Activated CD8-positive, alpha-beta memory T cell treated with anti-CD3 and anti-CD28 coated beads, Interleukin-2, amount 50 U/mL, for 4 hours (primary cell): ENCODE measurements around the gene TAS2R30.
A peak's percentile ranks its signal among the peaks of the same experiment; 100 is the strongest.

Experiments used
- DNase-seq: peaks from one replicate; pipeline ENCODE4 v3.0.0-alpha.2; 2020

The TAS2R30 gene, protein sequence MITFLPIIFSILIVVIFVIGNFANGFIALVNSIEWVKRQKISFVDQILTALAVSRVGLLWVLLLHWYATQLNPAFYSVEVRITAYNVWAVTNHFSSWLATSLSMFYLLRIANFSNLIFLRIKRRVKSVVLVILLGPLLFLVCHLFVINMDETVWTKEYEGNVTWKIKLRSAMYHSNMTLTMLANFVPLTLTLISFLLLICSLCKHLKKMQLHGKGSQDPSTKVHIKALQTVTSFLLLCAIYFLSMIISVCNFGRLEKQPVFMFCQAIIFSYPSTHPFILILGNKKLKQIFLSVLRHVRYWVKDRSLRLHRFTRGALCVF

DNA sequence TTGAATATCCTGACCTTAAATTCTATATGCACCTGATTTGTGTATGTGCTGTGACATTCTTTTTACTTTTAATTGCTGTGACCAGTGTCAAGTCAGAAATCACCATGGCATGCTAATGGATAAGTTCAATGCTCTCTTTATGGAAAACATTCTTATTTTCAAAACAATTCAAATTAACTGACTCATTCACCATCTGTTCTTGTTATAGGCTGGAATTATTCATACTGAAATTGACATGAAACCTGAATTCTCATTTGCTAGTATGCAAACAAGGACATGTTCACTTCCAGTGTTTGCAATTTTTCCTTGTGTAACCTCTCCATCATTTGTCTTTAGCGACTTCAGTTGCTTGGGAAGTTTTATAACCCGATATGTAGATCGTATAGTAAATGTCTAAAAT lies at the start of gene TAS2R30:
Gene TAS2R30, minus strand, starts transcription at position 340 of the 400 bp plus-strand sequence. CDS start 400 bp downstream, outside the sequence.
- DNase-seq: no peak

DNA sequence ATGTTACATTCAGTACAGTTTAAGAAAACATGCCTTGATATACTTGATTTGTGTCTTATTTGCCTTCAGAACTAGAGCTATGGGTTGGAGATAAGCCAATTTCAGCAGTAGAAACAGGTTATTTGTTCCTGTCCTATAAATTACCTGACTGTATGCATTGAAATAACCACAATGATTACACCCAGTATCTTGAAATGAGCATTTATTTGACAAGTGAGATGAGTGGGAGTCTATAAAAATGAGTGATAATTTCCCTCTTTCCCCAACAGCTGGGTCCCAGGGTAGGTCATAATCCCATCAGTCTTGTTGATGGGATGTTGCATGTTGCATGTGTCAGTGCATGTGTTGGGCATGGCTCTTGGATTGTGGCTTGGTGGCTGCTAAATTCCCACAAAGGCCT lies 48.6 kb upstream of the TAS2R30 start:
- no peak for DNase-seq

DNA sequence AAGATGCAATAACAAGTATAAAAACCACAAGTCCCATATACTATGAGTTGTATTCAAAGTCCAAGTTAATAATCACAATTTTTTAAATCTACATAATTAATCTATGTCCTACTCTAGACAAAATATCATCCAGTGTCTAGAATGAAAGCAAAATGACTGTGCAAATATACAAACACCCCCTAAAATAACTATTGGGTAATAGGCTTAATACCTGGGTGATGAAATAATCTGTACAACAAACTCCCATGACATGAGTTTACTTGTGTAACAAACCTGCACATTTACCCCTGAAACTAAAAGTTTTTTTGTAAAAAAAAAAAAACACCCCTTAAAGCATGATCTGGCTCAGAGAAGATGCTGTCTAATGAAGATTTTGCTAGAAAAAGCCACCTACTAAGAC lies 48.1 kb upstream of the TAS2R30 start:
- DNase-seq: no peak

DNA sequence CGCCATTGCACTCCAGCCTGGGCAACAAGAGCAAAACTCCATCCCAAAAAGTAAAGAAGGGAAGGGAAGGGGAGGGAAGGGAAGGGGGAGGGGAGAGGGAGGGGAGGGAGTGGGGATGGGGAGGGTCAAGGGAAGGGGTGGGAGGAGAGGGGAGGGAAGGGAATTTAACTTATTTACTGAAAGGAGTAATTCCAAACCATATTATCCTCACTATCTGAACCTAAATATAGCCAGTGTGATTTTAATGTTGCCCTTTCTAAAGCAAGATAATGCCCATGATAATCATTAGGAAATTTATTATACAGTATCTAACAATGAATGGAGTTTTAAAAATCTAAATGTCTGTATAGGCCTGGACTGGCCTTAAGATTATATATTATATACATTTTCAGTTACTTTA lies 43.8 kb upstream of the TAS2R30 start:
- DNase-seq: no peak

DNA sequence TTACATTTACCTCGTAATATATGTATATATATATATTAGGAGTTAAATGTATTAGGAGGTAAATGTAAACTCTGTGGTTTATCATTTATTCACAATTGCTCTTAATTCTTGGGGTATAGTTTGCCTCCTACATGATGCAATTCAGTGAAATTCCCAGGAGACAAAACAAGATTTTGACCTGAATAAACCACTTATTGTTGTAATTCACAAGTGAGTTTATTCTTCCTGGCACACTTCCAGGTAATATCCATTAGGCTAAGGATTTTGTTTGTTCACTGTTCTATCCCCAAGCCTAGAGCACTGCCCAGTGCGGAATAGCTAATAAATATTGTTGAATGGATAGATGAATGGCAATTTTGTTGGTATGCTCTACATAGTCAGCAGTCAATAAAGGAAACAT lies 39.6 kb upstream of the TAS2R30 start:
- DNase-seq: no peak

DNA sequence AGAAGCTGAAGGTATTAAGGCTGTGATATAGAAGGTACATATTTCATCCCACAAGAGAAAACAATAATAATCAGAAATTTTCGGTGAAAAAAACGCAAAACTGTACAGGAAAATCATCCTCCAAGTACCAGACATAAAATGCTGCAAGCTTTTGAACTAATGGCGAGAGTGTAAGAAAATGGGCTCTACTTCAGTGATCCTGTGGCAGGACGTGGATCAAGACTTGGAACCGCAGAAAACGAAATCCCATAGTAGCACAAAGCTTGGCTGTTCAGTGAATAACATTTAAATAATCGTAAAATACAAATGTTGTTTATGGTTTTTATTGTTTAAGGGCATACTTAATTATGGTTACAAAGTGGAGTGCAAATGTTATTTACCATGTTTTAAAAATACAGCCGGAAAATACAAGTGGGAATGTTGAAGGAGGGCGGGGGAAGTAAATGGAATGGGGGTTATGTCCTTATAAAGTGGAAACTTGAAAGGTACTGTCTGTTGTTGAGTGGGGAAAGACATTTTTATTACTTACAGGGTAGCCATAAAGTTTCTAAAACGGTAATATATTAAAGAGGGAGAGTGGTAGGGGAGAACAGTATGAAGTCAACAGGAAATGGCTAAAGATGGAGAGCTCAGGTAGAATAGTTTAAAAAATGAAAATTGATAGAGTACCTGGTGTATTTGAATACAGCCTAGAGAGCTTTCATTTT lies 37.7 kb upstream of the TAS2R30 start:
- DNase-seq: no peak

DNA sequence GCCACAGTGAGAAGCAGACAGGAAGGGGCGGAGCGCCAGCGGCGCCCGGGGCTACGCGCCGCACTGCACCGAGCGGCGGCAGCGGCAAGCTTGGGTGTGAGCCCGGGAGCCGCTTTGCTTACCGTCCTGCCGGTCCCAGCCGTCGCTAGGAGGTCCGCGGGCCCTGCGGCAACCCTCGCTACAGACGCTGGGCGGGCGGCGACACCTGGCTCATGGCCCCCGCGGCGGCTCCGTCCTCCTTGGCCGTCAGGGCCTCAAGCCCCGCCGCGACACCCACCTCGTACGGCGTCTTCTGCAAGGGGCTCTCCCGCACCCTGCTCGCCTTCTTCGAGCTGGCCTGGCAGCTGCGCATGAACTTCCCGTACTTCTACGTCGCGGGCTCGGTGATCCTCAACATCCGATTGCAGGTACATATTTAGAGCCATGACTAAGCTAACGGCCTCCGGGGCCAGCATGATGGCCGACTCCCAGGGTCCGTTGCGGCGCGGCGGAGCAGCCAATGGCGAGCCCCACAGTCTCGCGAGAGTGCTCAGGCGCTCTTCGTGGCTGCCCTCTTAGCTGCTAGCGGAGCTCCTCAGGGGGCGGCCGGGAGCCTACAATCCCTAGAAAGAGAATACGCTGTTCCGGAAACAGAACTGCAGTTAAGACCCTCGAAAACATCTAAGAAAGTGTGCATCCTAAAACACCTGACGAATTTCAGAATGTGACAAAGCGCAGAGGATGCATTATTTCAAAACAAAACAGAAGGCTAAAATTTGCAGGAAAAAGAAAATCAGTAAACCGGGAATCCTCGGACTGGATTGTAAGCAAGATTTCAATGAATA lies 36.9 kb upstream of the TAS2R30 start, which contains the start of gene SMIM10L1:
Gene SMIM10L1, plus strand, starts transcription at position 50 of the 824 bp plus-strand sequence. Its CDS starts 163 bp downstream, at position 213.
- peak; percentile 88 for DNase-seq

DNA sequence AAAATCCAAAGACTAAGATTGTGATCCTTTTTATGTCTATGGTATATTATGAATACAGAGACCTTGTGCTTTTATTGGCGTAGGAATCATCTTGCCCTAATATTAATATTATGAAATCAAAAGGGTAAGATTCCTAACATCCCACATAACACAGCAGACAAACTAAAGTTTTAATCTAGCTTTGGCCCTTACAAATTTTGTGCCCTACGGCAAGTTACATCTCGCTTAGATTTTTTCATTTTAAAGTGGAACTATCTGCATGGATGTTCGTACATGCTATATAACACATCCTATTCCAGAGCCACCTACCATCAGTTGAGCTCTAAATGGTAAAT lies 36.3 kb upstream of the TAS2R30 start:
- no peak for DNase-seq

DNA sequence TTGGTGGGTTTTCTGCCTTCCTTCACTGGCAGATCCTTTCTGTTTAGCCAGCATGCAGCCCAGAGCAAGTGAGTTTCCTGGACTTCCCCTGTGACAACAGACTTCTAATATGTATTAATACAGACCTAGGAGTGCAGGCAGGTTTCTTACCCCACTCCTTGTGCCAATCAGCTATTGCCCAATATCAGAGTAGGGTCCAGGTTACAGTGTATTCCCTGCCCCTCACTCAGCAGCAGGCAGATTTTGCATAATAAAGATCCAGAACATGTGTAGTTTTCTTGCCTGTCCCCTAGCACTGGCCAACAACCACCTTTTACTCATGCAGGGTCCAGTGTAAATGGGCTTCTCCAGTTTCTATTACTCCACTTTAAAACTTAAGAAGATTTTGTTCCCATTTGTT lies 31.9 kb upstream of the TAS2R30 start:
- DNase-seq: no peak

DNA sequence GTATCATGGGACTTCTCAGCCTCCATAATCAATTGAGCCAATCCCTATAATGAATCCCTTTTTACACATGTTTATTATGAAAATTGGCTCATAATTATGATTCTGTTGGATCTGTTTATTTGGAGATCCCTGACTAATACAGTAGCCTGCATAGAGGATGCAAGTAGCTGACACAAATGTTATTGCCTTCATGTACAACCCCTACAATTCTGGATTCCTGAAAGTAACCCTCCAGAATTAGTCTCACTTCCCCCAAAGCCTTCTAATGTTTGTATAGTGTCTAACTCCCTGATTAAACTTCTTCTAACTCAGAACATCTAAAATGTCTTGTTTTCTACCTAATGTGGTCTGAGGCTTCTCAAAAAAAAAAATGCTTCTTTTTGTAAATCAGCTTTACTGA lies 29.9 kb upstream of the TAS2R30 start:
- no peak for DNase-seq

DNA sequence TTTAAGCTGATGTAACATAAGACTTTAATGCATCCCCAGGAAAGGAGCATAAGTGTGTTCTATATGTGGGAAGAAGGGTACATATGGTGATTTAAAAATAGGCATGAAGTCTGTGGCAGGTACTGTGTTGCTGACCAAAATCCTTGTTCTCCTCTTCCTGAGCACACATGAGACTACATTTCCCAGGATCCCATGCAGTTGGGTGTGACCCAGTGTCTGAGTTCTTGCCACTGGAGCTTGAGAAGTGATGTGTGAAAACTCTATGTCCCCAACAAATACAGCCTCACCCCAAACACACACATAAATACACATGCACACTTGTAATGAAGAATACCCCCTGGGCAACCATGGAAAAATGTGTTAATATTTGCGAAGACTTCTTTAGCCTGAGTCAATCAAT lies 28.1 kb upstream of the TAS2R30 start:
- no peak for DNase-seq

DNA sequence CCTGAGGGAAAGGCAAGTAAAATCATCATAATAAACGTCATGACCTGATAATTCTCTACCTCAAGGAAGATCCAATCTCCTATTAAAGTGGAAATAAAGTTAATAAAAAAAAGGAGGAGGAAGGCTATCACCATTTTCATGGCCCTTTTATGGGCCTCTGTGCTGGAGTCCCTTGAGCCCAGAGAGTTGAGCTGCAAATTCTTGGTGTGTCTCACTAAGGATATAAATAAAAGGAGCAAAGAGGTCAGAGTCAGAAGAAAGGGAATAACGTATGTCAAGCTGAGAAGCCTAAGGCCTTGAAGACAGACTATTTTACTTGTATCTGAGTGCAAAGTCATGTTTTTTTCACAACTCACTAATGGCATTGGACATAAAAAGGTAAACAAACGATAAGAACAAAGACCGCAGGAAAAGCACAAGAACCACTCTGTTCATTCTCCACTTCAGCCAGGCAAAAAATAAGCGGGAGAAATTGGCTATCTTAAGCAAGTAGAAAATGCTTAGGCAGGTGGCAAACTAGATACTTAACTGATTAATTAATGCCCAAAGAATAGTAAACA lies 24.5 kb upstream of the TAS2R30 start:
- DNase-seq: no peak

DNA sequence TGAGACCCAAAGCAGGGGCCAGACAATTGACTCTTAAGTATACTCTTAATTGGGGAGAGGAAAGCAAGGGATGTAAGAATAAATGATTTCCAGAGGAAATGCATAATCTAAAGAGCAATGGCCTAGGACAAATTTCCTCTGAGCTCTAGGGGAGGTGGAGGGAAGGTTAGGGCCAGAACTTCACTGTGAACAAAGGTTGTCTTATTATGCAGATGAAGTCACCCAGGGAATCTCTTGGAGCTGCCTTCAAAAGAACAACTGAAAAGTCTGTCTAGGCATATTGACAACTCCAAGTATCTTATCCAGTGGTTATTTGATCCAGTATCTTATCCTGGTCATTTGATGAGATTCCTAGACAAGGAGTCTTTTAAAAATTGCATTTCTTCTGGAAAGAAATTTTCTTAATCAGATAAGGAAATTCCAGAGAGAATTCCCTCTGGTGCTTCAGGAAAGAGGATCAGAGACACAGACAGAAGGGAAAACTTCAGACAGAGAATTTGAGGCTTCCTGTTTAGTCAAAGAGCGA lies 20.0 kb upstream of the TAS2R30 start:
- DNase-seq: no peak

DNA sequence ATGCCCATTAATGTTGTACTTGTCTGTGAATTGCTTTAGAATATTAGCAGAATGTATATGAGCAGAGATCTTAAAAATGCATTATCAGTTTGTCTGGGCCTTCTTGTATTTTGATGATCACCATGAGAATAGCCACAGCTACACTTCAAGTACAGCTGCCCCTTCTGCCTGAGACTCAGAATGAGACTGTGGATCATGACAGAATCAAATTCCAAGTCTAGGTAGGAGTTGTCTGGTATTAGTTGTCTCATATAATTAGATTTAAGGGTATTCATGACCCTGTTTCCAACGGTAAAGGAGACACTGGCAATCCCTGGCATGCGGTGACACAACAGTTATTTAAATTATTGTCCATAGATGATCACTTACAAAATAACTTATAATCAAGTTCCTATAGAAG lies 18.3 kb upstream of the TAS2R30 start:
- DNase-seq: no peak

DNA sequence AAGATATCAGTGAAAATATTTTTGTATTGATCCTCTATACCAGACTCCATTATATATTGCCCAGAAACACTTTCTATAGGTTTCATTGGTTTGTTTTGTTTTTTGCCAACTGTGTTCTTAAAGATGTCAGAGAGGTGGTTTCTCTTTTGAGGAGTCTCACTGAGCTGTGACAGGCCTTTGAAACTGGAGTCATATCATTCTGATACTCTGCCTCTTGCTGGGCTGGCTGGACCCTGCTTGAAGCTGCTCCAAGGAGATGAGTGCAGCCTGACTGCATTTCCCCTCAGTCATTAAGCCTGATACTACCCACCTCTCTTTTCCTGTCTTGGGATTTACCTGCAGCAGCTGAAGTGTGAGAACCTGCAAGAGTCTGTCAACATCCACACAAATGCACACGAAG lies 16.4 kb upstream of the TAS2R30 start:
- DNase-seq: no peak

DNA sequence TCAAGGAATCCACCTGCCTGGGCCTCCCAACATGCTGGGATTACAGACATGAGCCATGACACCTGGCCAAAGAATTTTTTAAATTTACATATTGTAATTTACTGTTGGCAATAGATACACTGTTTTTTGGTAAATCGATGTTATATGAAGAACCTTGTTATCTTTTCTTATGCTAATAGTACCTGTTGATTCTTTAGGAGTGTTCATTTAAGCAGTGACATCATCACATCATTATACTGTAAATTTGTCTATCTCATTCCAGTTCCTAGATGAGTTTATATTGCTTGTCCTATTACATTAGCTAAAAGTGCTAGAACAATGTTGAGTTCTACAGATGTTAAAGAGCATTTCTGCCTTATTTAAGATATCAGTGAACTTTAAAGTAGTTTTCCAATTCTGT lies 13.0 kb upstream of the TAS2R30 start:
- DNase-seq: no peak

DNA sequence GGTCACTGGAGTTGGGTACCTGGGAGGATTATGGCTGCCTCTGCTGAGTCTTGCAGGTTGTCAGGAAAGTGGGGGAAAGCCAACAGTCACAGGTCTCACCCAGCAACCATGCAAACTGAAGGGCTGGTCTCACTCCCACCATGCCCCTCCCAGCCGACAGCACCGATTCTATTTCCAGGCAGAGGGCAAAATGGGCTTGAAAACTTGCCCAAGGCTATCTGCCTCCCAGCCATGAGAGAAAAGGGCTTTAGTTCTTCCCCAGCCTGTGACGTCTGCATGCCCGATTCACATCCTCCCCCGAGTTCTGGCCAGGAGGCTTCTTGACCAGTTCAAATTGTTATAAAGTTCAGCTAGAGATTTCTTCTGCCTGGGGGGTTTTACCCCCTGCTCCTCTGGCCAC lies 9.9 kb upstream of the TAS2R30 start:
- no peak for DNase-seq

DNA sequence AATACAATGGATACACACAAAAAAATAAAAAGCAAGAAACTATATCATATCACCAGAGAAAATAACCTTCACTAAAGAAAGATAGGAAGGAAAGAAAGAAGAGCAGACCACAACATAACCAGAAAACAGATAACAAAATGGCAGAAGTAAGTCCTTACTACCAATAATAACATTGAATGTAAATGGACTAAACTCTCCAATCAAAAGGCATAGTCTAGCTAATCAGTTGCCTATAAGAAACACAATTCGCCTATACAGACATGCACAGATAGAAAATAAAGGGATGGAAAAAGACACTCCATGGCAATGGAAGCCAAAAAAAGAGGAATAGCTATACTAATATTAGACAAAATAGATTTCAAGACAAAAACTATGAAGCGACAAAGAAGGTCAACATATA lies 8.9 kb upstream of the TAS2R30 start:
- no peak for DNase-seq

DNA sequence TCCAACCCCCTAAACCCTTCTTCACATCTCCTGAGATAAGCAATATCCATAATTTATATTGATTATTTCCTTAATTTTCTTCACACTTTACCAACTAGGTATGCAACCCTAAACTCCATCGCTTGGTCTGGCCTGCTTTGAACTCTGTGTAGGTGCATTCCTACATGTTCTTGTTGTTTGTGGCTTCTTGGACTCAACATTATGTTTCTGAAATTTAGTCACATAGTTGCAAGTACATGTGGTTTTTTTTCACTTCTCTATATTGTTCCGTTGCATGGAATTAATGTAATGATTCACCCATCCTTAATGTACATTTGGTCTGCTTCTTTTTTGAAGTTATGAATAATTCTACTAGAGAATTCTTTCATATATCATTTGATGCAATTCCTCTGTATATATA lies 1.6 kb upstream of the TAS2R30 start:
- DNase-seq: no peak

DNA sequence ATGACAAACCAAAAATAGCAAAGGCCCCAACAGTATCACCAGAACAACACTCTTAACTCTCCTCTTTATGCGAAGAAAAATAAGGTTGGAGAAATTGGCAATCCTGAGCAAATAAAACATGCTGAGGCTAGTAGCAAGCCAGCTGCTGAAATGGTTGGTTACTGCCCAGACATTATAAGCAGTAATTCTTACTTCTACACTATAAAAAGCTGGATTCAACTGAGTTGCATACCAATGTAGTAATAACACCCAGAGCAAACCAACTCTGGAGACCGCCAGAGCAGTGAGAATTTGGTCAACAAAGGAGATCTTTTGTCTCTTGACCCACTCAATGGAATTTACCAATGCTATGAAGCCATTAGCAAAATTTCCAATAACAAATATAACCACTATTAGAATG lies 628 bp downstream of the TAS2R30 start:
- no peak for DNase-seq

DNA sequence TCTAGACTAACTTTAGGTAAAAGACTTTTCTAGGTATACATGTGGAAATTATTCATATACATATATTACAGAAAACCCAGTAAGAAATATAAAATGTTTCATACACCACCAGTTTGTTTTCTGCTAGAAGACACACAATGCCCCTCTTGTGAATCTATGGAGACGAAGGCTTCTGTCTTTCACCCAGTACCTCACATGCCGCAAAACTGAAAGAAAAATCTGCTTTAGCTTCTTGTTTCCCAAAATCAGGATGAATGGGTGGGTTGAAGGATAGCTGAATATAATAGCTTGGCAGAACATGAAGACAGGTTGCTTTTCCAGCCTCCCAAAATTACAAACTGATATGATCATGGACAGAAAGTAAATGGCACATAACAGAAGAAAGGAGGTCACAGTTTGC lies 1.3 kb downstream of the TAS2R30 start:
- no peak for DNase-seq

DNA sequence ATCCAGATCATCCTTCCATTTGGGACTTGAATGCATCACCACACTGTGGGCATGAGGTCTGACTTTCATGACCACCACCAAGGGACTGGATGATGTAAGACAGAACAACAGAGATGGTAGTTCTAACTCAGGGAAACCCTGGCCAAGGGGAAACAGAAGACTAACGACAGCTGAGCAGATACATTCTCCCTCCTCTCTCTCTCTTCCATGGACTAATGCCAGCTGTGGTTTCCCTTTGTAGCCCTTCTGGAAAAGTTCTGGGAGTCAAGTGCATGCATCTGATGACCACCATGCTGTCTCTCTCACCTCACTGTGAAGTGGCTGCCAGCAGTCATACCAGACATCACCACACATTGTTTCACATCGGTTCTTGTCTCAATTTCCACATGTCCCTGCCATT lies 3.4 kb downstream of the TAS2R30 start:
- DNase-seq: no peak

DNA sequence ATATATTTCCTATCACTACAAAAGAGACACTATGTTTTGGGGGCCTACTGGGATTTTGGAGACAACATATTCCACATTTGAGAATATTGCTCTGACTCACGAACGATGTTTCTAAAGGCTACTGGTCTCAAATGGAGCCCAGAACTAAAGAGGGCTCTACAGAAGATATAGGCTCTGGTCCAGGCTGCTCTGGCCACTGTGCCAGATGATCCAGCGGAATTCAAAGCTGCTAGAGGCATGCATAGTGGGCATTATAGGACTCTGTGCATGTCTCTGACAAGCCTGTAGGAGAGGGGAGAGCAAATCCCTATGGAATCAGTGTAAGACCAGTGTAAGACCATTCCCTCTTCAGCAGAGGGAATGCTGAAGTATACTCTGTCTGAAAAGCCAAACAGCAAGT lies 4.1 kb downstream of the TAS2R30 start:
- DNase-seq: no peak
